Endothelial cell of umbilical vein (primary cell): ENCODE measurements around the gene DAP. TPM values are rescaled to one million over a fixed set of nuclear protein-coding genes. Genes with fewer than 3 reads are reported as not detected.

Experiments
- BruUV-seq: library from RNA; stranded (reverse); fragments of 400-500 nt; replicated peaks from 2 replicates; lab custom pipeline; 2021; lab: Mats Ljungman, UMichigan
- CTCF ChIA-PET: fragments of 300-600, 350-600 bp; sonication (Branson Sonifier 250); formaldehyde crosslinking; loops from one replicate; lab custom pipeline; 2021; ENCODE audit warnings: antibody characterized with exemption, inconsistent platforms; lab: Charles Lee
- POLR2A ChIA-PET: fragments of 300-600, 350-600 bp; sonication (Branson Sonifier 250); formaldehyde crosslinking; loops from one replicate; lab custom pipeline; 2021; ENCODE audit warnings: antibody characterized with exemption, inconsistent platforms; lab: Charles Lee
- DNase-seq: peaks from one replicate; pipeline ENCODE4 v3.0.0-alpha.2; 2011; ENCODE audit warnings: low read depth, low spot score
- FAIRE-seq: peaks from 2 replicates; lab custom pipeline; 2011; peaks lifted over from hg19 to GRCh38; lab: Jason Lieb, UNC
- H2AFZ ChIP-seq: 2 replicates; pipeline ENCODE4 v1.6.0; 2012; ENCODE audit warnings: low read depth, low read length, control low read depth, inconsistent platforms
- H3K27ac ChIP-seq: 2 replicates; pipeline ENCODE4 v1.5.1; 2011; ENCODE audit warnings: low read depth, mild to moderate bottlenecking, control low read depth, low read length, moderate library complexity; ENCODE audit not compliant: insufficient read depth
- H3K27me3 ChIP-seq, 2 experiments: 2 replicates each; pipeline versions ENCODE4 v1.6.0 to v1.6.1; 2011; ENCODE audit warnings: low read length in 2 of 2, mixed read lengths in 1 of 2; ENCODE audit not compliant: control insufficient read depth in 2 of 2, insufficient read depth in 2 of 2
- H3K36me3 ChIP-seq, 2 experiments: 2 replicates in 1 of 2; 3 replicates in 1 of 2; pipeline ENCODE4 v1.5.1; 2011; ENCODE audit warnings: low read length in 2 of 2, mild to moderate bottlenecking in 1 of 2, moderate library complexity in 1 of 2; ENCODE audit not compliant: control insufficient read depth in 2 of 2, insufficient read depth in 2 of 2; ENCODE audit errors: extremely low read depth in 1 of 2
- H3K4me1 ChIP-seq: 3 replicates; pipeline ENCODE4 v1.5.1; 2011; ENCODE audit warnings: mild to moderate bottlenecking, low read length; ENCODE audit not compliant: control insufficient read depth, insufficient read depth; ENCODE audit errors: extremely low read depth
- H3K4me2 ChIP-seq: 2 replicates; pipeline ENCODE4 v1.6.1; 2011; ENCODE audit warnings: low read length, control low read depth, mixed read lengths; ENCODE audit not compliant: insufficient read depth
- H3K4me3 ChIP-seq, 3 experiments: fragments of 200-600 bp in 1 of 3; sonication (generic), shearing (Covaris generic) in 1 of 3; replicated peaks in 1 of 3; 2 replicates each; pipeline ENCODE4 v1.5.1; 2011 to 2016; ENCODE audit warnings: control low read depth in 3 of 3, low read length in 3 of 3, mild to moderate bottlenecking in 2 of 3, inconsistent platforms in 1 of 3, low read depth in 1 of 3, moderate library complexity in 1 of 3; ENCODE audit not compliant: insufficient read depth in 1 of 3
- H3K79me2 ChIP-seq: 2 replicates; pipeline ENCODE4 v1.6.0; 2012; ENCODE audit warnings: low read length, inconsistent platforms; ENCODE audit not compliant: control insufficient read depth, insufficient read depth
- H3K9ac ChIP-seq: replicated peaks from 2 replicates; pipeline ENCODE3; 2011; ENCODE audit warnings: low read length, control low read depth; ENCODE audit not compliant: insufficient read depth; ENCODE audit errors: extremely low read depth
- H3K9me1 ChIP-seq: replicated peaks from 3 replicates; pipeline ENCODE4 v1.6.0; 2011; ENCODE audit warnings: mild to moderate bottlenecking, low read length; ENCODE audit not compliant: control insufficient read depth, insufficient read depth; ENCODE audit errors: extremely low read depth
- H3K9me3 ChIP-seq: replicated peaks from 2 replicates; pipeline ENCODE4 v1.5.1; 2012; ENCODE audit warnings: low read length, inconsistent platforms; ENCODE audit not compliant: control insufficient read depth, insufficient read depth
- H4K20me1 ChIP-seq: replicated peaks from 2 replicates; pipeline ENCODE3; 2011; ENCODE audit warnings: mild to moderate bottlenecking, low read length; ENCODE audit not compliant: control insufficient read depth, insufficient read depth; ENCODE audit errors: extremely low read depth
- EZH2 ChIP-seq: IDR thresholded peaks from 2 replicates; pipeline ENCODE4 v1.6.1; 2012; ENCODE audit warnings: borderline replicate concordance, low read depth, mild to moderate bottlenecking, moderate library complexity, low read length, inconsistent platforms; ENCODE audit not compliant: severe bottlenecking
- FOS ChIP-seq: IDR thresholded peaks from 2 replicates; pipeline ENCODE4 v1.6.1; 2011; ENCODE audit warnings: mild to moderate bottlenecking, low read length, moderate library complexity, borderline replicate concordance; ENCODE audit not compliant: insufficient read depth
- GATA2 ChIP-seq: IDR thresholded peaks from 2 replicates; pipeline ENCODE4 v1.7.0; 2011; ENCODE audit warnings: low read depth, mild to moderate bottlenecking, moderate library complexity, mixed read lengths, low read length; ENCODE audit not compliant: insufficient read length, insufficient read depth
- JUN ChIP-seq: IDR thresholded peaks from 2 replicates; pipeline ENCODE4 v1.6.1; 2011; ENCODE audit warnings: borderline replicate concordance, low read depth; ENCODE audit not compliant: insufficient read length, insufficient read depth
- MAX ChIP-seq: IDR thresholded peaks from 2 replicates; pipeline ENCODE4 v1.6.1; 2011; ENCODE audit not compliant: insufficient read depth, insufficient read length
- MYC ChIP-seq: IDR thresholded peaks from one replicate; pipeline ENCODE4 v1.6.1; 2011; ENCODE audit warnings: mild to moderate bottlenecking, low read depth, low read length
- POLR2A ChIP-seq: IDR thresholded peaks from 2 replicates; pipeline ENCODE4 v1.6.1; 2012; ENCODE audit warnings: low read depth, mild to moderate bottlenecking, control low read depth, low read length
- POLR2AphosphoS5 ChIP-seq: IDR thresholded peaks from 2 replicates; pipeline ENCODE4 v1.6.1; 2012; ENCODE audit warnings: low read depth, mild to moderate bottlenecking, control low read depth, low read length, moderate library complexity; ENCODE audit not compliant: insufficient read depth
- dilution Hi-C: fragments of 300-500 bp; cut with MboI; formaldehyde crosslinking; loops from one replicate; pipeline ENCODE4 v1.15.0; 2019; ENCODE audit warnings: low sequenced_read_pairs; ENCODE audit not compliant: extremely low pct_ligation_motif_present
- intact Hi-C: fragments of 100-400 bp; cut with micrococcal nuclease; formaldehyde crosslinking; loops from one replicate; pipeline ENCODE4 v1.10.0; 2022
- polyA plus RNA-seq, 4 experiments: library from polyadenylated mRNA; depleted of rRNA in 3 of 4; stranded (reverse) in 3 of 4; unstranded in 1 of 4; fragments of >200 nt; gene quantifications; 2 replicates each; pipeline versions ENCODE4 v1.2.1 to v1.2.3, GENCODE V29; 2011 to 2012; ENCODE audit warnings: missing spikeins in 1 of 4
- total RNA-seq: library from RNA; stranded (reverse); gene quantifications from 2 replicates; pipeline ENCODE4 v1.2.3, GENCODE V29; 2021
- TF ChIP-seq, protein P1 (sequence below), 2 donors: IDR thresholded peaks; 1 replicate in 1 of 2; 2 replicates in 1 of 2; pipeline ENCODE4 v1.5.1; 2011; ENCODE audit warnings: low read length in 2 of 2, mild to moderate bottlenecking in 2 of 2, moderate library complexity in 2 of 2, control low read depth in 1 of 2, inconsistent platforms in 1 of 2, low read depth in 1 of 2; ENCODE audit not compliant: insufficient read depth in 1 of 2; ENCODE audit errors: extremely low read depth in 1 of 2

Gene DAP
- total and polyA plus RNA-seq, 2 donors (not counting 3 experiments of a cell fraction or from before 2014, with no cell fraction given), result 79.8 to 188 TPM

DNA sequence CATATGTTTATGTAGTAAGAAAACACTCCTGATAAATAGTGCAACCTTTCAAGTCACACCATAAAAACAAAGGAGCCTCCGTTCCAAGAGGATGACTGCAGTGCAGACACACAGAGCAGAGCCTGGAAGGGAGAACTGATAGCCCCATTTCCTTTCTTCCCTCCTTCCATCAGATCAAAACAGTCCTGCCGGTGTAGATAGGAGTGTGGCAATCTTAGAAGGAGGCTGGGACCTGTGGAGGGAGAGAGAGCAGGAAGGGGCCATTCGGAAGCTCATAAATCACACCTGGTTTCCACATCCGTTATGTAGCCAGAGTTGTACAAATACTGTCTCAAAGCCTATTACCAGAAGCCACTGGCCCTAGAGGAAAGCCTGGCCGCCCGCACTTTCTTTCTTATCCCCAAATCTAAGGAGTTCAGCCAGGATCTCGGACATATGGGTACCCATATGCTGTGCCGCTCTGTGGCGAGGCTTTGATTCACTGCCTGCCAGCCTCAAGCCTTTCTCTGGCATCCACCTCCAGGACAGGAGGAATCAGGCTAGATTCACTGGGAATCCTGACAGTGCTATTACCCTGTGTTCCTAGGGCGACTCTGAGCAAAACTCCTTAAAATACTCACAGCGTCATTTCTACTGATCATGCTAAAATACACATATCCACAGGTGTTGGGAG, 26.9 kb downstream of the DAP start:
- peak overlapping the region; percentile 52 for H3K4me2 ChIP-seq
- peak; percentile 83 for DNase-seq
- H4K20me1 ChIP-seq, result no peaks in the 10 kb centered on the region
- no TSS peak for BruUV-seq
- no peaks in the 10 kb centered on the region for H3K9me1 ChIP-seq
- H3K4me3 ChIP-seq, result peak overlapping the region in 1 of 3 experiments; percentile 22
- CTCF ChIA-PET, result interaction anchor here (0.8 to 2.1 kb wide), 6 partner anchors 9 to 41 kb away, joined by 3 to 14 read pairs (median 5); no protein-coding TSS in a partner anchor
- no peaks in the 10 kb centered on the region for H3K9me3 ChIP-seq
- peak overlapping the region; percentile 29 for H3K9ac ChIP-seq
- TF ChIP-seq POLR2A (peak; percentile 38), POLR2AphosphoS5 (peak; percentile 47), GATA2 (peak; percentile 77), MYC (no peak)
- POLR2A ChIA-PET, result interaction anchor here (1.5 kb wide), 1 partner anchor 9 kb away, joined by 4 read pairs; no protein-coding TSS in a partner anchor
- dilution Hi-C loops (no loop called here), intact Hi-C loops (loop anchor here (1.0 kb wide), 2 partner anchors 9 to 26 kb away; no protein-coding TSS in a partner anchor)
- peak overlapping the region; percentile 59 for H3K27ac ChIP-seq
- no peaks in the 10 kb centered on the region for H3K27me3 ChIP-seq
- no peak overlapping the region for H2AFZ ChIP-seq
- peaks cover 29% of the 10 kb centered on the region for H3K4me1 ChIP-seq
- FAIRE-seq, result peak; percentile 92
- peaks cover 65% of the 10 kb centered on the region for H3K79me2 ChIP-seq
- peaks cover 0 to 14% of the 10 kb centered on the region in 2 experiments for H3K36me3 ChIP-seq

GRCh38 chr5:10733426-10733825, 27.6 kb downstream of the DAP start:
- no peak for TF ChIP-seq POLR2A
- TF ChIP-seq EZH2, result no peak
- no peak for TF ChIP-seq MYC
- TF ChIP-seq JUN, result no peak
- TF ChIP-seq MAX, result no peak
- TF ChIP-seq, protein P1, sequence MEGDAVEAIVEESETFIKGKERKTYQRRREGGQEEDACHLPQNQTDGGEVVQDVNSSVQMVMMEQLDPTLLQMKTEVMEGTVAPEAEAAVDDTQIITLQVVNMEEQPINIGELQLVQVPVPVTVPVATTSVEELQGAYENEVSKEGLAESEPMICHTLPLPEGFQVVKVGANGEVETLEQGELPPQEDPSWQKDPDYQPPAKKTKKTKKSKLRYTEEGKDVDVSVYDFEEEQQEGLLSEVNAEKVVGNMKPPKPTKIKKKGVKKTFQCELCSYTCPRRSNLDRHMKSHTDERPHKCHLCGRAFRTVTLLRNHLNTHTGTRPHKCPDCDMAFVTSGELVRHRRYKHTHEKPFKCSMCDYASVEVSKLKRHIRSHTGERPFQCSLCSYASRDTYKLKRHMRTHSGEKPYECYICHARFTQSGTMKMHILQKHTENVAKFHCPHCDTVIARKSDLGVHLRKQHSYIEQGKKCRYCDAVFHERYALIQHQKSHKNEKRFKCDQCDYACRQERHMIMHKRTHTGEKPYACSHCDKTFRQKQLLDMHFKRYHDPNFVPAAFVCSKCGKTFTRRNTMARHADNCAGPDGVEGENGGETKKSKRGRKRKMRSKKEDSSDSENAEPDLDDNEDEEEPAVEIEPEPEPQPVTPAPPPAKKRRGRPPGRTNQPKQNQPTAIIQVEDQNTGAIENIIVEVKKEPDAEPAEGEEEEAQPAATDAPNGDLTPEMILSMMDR (IDR thresholded peaks at IDR 0.05; ENCODE audit: extremely low read depth in 1 of 2, insufficient read depth in 1 of 2, low read depth in 1 of 2, low read length in 2 of 2), result no peak
- TF ChIP-seq FOS, result no peak
- no peak for TF ChIP-seq GATA2
- intact Hi-C loops (no loop called here), dilution Hi-C loops (no loop called here)
- H3K9me3 ChIP-seq, result no peaks in the 10 kb centered on the region
- POLR2A ChIA-PET, result no interaction called here
- H3K9ac ChIP-seq, result no peak overlapping the region
- H3K9me1 ChIP-seq, result no peaks in the 10 kb centered on the region
- no peak overlapping the region for H3K4me3 ChIP-seq
- peak overlapping the region; percentile 52 for H3K4me2 ChIP-seq
- H3K36me3 ChIP-seq, result peaks cover 0 to 12% of the 10 kb centered on the region in 2 experiments
- H2AFZ ChIP-seq, result no peak overlapping the region
- H3K27ac ChIP-seq, result peak overlapping the region; percentile 59
- H4K20me1 ChIP-seq, result no peaks in the 10 kb centered on the region
- H3K27me3 ChIP-seq, result no peaks in the 10 kb centered on the region
- CTCF ChIA-PET, result interaction anchor here (1.2 to 2.1 kb wide), 9 partner anchors 9 to 281 kb away, joined by 3 to 14 read pairs (median 3); no protein-coding TSS in a partner anchor
- peaks cover 29% of the 10 kb centered on the region for H3K4me1 ChIP-seq
- H3K79me2 ChIP-seq, result peaks cover 66% of the 10 kb centered on the region
- FAIRE-seq (no peak), DNase-seq (no peak)
- BruUV-seq, result no TSS peak
